A549 treated with GW870086 at 1 μM for 4 hours (cell line): ENCODE results near the gene TOMT. TPM values are rescaled to one million over a fixed set of nuclear protein-coding genes. Genes with fewer than 3 reads are reported as not detected.

Source experiments
- total RNA-seq: library from RNA; stranded (reverse); fragments of 200-300 nt; extraction: Qiagen RNA extraction; gene quantifications from 5 replicates; pipeline ENCODE4 v1.2.3, GENCODE V29; 2022; ENCODE audit warnings: low read depth

The TOMT gene, protein sequence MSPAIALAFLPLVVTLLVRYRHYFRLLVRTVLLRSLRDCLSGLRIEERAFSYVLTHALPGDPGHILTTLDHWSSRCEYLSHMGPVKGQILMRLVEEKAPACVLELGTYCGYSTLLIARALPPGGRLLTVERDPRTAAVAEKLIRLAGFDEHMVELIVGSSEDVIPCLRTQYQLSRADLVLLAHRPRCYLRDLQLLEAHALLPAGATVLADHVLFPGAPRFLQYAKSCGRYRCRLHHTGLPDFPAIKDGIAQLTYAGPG
- total RNA-seq, result not detected in 5 replicates

DNA sequence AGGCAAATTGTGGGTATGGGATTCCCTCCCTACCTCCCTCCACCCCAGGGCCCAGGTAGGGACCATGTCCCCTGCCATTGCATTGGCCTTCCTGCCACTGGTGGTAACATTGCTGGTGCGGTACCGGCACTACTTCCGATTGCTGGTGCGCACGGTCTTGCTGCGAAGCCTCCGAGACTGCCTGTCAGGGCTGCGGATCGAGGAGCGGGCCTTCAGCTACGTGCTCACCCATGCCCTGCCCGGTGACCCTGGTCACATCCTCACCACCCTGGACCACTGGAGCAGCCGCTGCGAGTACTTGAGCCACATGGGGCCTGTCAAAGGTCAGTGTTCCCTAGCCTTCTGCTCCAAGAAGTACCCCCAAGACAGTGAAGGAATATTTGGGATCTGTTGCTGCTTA lies at the start of gene TOMT:
TOMT (plus strand) TSS at position 37 of the 400 bp plus-strand sequence; CDS start at position 65, 28 bp downstream.

GRCh38 chr11:72080326-72081183 lies 25.2 kb upstream of the TOMT start, which contains the start of the genes LRRC51 and NUMA1:
TSS of gene LRRC51 (plus strand) at chr11:72080850. CDS start at chr11:72089084, 8,234 bp downstream.
TSS of gene NUMA1 (minus strand) at chr11:72080542. CDS start at chr11:72035943, 44,599 bp downstream.

DNA sequence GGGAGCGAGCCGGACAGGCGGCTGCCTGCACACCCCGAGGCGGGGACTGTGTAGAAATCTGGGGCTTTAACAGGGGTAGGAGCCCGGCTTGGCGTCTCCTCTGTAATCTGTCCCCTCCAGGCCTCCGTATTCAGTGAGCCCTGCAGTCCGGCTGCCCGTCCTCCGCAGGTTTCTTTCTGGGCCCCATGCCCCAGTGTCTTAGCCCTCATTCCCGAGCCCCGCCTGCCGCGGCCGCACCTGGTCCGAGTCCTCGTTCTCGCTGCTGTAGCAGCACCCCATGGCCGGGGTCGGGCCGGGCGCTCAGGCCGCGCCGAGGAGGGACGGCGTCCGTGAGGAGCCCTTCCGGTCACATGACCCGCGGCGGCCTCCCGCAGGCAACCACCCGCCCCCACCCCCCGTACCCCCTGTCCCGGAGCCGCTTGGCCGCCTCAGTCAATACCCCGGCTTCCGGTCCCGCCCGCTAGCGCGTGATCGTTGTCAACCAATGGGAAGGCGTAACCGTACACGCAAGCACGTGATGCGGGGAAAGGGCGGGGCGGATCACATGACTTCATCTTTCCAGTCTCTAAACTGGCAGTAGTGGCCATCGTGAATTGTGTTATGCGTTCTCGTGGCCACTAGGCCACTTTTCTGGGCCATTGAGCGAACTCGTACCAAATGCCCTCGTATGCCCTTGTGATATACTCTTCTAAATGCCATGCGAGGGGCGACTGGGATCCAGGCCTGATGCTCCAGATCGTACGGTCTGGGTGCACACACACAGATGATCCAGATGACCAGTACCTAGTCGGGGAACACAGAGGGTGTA lies 2.6 kb upstream of the TOMT start, which contains the start of gene LAMTOR1:
LAMTOR1 (minus strand) TSS at position 352 of the 808 bp plus-strand sequence; CDS start at position 279, 73 bp downstream.

DNA sequence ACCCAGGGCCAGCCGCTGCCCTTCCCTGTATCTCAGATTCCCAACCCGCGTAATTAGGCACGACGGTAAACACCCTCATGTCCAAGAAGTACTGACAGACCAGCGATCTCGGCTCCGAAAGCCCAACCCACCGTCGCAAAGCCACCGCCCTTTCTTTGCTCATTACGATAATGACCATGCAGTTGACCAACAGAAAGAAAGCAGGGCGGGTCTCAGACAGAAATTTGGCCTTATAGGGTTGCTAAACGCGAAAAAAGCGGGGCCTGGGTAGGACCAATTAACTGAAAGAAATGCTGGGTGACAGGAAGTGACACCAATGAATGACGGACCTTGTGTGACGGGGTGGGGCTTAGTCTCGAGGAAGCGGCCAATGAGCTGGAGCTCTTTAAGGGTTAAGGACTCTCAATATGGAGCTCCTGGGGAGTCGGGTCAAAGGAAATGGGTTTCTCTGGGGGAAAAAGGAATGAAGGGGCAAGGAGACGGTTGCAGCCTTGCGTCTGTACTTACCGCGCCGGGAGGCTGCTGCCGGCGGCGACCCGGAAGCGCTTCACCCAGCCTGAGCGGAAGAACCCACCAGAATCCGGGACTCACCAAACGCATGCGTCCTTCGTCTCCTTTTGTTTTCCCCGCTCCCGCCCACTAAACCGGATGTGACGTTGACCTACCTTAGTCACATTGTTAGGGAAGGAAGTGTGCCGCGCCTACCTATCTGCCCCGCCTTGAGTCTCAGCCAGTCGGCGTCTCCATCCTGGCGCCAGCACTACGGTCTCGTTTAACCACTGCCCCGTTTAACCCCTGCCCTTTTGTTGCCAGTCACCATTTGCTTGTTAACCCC lies 6.6 kb downstream of the TOMT start, which contains the start of gene ANAPC15:
ANAPC15 (minus strand) TSS at position 553 of the 835 bp plus-strand sequence. CDS start 1,419 bp downstream, outside the sequence.

GRCh38 chr11:72135473-72135872 lies 29.7 kb downstream of the TOMT start, which contains the start of gene FOLR3:
TSS of gene FOLR3 (plus strand) at chr11:72135725. CDS start at chr11:72135953, 228 bp downstream.

Other genes with a start within 250 kb of the TOMT start
- gene DEFB131B, start 227.5 kb upstream of the TOMT start, total RNA-seq, result not detected in 5 replicates
- gene XNDC1N, start 177.3 kb upstream of the TOMT start, total RNA-seq, result 3.0 to 4.3 TPM (median 3.4 TPM) in 5 replicates
- 45.9 to 51.9 TPM (median 50.6 TPM) in 5 replicates for gene RNF121, start 176.9 kb upstream of the TOMT start, total RNA-seq
- 2.7 to 4.0 TPM (median 3.6 TPM) in 5 replicates for gene IL18BP, start 107.0 kb upstream of the TOMT start, total RNA-seq
- gene NUMA1, start 25.4 kb upstream of the TOMT start, total RNA-seq, result 55.0 to 71.2 TPM (median 62.9 TPM) in 5 replicates
- gene LRRC51, start 25.1 kb upstream of the TOMT start, total RNA-seq, result 6.2 to 10.4 TPM (median 6.8 TPM) in 5 replicates
- gene LAMTOR1, start 2.6 kb upstream of the TOMT start, total RNA-seq, result 123 to 166 TPM (median 143 TPM) in 5 replicates
- gene ANAPC15, start 6.8 kb downstream of the TOMT start, total RNA-seq, result 75.3 to 97.7 TPM (median 86.3 TPM) in 5 replicates
- not detected in 5 replicates for gene FOLR3, start 29.8 kb downstream of the TOMT start, total RNA-seq
- gene FOLR1, start 86.2 kb downstream of the TOMT start, total RNA-seq, result 0.16 to 0.30 TPM (median 0.24 TPM) in 3 of 5 replicates, not detected in the others
- gene FOLR2, start 110.9 kb downstream of the TOMT start, total RNA-seq, result not detected in 5 replicates
- 53.6 to 75.5 TPM (median 72.6 TPM) in 5 replicates for gene INPPL1, start 118.8 kb downstream of the TOMT start, total RNA-seq
- not detected in 5 replicates for gene PHOX2A, start 138.3 kb downstream of the TOMT start, total RNA-seq